K562 (cell line): ENCODE results near the gene SDK1.

Source experiments
- CREB1 ChIP-seq, 2 experiments: sonication (generic) in 1 of 2; formaldehyde crosslinking in 1 of 2; IDR thresholded peaks; 2 replicates each; pipeline versions ENCODE4 v1.6.1 to v1.8.0; 2012 to 2022; ENCODE audit warnings: inconsistent platforms in 1 of 2, mild to moderate bottlenecking in 1 of 2, missing genetic modification reagents in 1 of 2, moderate library complexity in 1 of 2
- EP300 ChIP-seq: IDR thresholded peaks from 2 replicates; pipeline ENCODE4 v1.6.1; 2012; ENCODE audit warnings: low read length, improper control_type of control experiment
- MXD1 ChIP-seq: fragments of 250-450 bp; sonication (Bioruptor Pico); IDR thresholded peaks from 2 replicates; pipeline ENCODE4 v1.8.0; 2021; ENCODE audit warnings: borderline replicate concordance, mild to moderate bottlenecking, moderate library complexity; ENCODE audit not compliant: poor library complexity, severe bottlenecking
- TCF7 ChIP-seq: sonication (generic); IDR thresholded peaks from 2 replicates; pipeline ENCODE4 v1.6.1; 2016; ENCODE audit warnings: antibody characterized with exemption, borderline replicate concordance
- ZBTB34 ChIP-seq: fragments of 250-450 bp; sonication (Bioruptor Pico); IDR thresholded peaks from 2 replicates; pipeline ENCODE4 v1.8.0; 2021; ENCODE audit warnings: mild to moderate bottlenecking, moderate library complexity

- TF ChIP-seq CREB1 (IDR thresholded peaks at IDR 0.05) (no peak), CREB1 (CRISPR knock-in tag; IDR thresholded peaks at IDR 0.05) (no peak), ZBTB34 (CRISPR knock-in tag) (no peak), EP300 (no peak), TCF7 (no peak), MXD1 (CRISPR knock-in tag) (no peak)
These were observed 965.4 kb downstream of the SDK1 start for GRCh38 chr7:4266270-4267040.
